GM19099 (cell line): ENCODE results near the gene PHF14.

Experiments
- POLR2A ChIP-seq: IDR thresholded peaks from 3 replicates; pipeline ENCODE4 v1.6.1; 2011; ENCODE audit warnings: low read depth; ENCODE audit not compliant: insufficient read length; ENCODE audit errors: extremely low read depth

PHF14 gene

DNA sequence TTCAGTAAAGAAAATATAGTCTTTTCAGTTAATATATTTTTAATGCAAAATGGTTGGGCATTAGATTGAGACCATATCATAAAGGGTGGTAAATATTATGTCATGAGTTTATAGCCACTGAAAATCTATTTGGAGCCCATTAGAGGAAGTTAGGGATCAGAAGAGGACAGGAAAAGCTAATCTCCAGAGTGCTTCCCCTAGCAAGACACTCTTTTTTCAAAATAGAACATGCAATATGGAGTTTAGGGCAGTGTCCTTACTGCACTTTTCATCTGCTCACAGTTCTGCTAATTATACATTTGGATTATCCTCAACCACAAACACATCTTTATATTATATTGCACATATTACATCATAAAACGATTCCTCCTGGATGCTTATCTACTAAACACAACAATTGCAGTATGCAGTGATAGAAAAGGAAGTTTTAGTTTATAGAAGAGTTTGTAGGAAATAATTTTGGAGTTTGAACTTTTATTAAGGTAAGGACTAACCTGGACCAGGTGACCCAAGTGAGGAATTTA is 159.8 kb downstream of the PHF14 start:
- no peak for TF ChIP-seq POLR2A

DNA sequence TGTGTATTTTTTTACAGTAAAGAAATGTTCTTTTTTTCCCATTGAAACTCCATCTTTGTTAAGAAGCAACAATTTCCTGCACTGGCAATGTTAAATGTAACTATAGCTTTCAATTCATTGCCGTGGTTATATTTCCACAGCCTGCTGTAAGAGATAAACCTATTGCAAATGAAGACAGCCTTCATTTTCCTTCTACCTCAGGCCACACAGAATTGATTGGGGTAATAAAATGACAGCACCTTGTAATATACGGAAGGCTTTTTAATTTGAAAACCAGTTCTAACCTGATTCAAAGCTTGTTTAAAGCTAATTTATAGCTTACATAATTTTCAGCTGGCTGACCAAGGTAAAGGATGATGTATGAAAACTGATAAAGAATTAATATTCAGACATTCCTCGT is 161.9 kb downstream of the PHF14 start:
- no peak for TF ChIP-seq POLR2A

DNA sequence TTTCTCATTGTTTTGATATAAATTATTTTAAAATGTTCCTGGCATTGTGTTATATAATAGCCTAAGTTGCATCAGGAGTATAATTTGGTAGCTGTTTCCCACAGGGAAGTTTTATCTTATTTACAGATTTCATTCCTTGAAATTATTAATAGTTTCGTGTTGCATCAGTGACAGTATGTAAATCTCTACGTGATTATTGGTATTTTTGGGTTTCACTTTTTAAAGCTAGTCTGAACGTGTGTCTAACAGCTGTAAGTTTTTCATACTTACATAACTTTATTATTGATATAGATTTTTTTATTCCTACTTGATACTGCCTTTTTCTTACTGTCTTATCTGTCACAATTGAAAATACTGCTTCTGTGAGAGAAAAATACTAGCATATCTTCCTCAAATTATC is 167.9 kb downstream of the PHF14 start:
- TF ChIP-seq POLR2A, result no peak

DNA sequence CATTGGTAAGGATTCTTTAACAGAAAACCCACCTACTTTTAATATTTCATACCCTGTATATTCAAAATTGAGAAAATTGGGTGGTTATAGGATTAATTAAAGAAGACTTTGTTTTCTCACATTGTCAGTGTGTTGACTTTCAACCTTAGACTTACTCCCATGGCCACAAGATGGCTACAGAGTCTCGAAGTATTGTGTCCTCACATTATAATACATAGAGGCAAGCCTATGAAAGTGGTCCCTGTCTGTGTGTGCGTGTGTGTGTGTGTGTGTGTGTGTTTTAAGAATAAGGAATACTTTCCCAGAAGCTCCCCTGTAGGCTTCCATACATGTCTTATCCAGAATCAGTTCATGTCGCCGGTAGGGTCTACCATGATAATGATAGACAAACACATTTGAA is 180.0 kb downstream of the PHF14 start:
- TF ChIP-seq POLR2A, result no peak

DNA sequence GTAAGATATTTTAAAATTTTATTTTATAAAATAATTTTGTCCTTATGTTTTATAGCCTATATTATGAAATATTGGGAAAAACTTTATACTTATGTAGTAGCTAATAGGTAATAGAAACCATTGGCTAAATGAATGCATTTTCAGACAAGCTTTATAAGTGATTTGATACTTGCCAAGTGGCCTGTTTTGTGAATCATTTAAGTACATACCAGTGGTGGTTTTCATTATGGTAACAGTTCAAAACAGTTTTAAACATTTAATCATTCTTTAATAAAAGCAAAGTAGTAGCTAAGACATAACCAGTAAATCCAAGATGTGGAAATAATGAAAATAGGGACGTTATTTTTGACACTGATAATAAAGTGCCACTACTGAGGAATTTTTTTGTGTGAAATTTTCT is 182.2 kb downstream of the PHF14 start:
- no peak for TF ChIP-seq POLR2A

DNA sequence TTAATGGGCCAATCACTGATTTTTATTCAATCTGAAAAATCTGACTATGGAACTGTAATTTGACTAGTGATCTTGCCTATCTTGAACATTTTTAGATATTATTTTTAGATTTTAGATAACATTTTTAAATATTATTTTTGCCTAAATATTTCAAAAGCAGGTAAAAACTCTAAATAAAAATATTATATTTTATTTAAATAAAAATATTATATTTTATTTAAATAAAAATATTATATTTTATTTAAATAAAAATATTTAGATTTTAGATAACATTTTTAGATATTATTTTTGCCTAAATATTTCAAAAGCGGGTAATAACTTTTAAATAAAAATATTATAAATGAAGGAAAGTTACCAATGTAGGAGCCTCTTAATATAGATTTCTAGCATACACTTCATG is 187.8 kb downstream of the PHF14 start:
- TF ChIP-seq POLR2A, result no peak

DNA sequence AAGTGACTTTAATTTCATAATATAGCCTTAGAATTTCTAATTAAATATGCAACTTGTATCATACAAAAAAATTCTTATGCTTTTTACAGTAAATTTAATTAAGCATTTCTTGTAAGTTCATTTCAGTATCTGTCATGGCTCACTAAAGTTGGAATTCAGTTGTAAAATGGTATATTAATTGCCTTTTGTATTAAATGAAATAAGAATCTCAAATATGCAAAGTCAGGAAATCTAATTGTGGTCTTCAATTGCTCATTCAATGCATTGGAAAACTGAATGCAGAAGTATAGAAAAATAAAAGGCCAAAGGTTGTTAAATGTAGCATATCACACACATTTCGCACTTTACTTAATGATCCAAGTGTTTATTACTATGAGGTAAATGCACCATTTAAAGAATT is 189.5 kb downstream of the PHF14 start:
- TF ChIP-seq POLR2A, result no peak

DNA sequence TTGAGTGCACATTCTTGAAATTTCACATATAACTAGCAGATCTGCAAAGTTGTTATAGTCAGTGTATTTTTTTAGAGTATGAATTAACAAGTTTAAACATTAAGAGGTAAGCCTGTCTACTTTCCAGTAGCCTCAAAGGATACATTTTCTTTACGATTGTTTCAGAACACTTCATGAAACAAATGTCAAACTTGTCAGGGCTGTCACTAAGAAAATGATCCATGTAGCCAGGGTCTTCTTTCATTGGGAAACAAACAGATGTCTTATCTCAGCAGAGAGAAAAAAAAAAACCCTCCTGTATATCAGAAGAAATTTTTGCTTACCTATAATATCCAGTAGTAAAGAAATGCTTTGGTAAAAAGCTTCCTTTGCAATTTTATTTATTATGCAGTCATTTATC is 192.4 kb downstream of the PHF14 start:
- TF ChIP-seq POLR2A, result no peak

DNA sequence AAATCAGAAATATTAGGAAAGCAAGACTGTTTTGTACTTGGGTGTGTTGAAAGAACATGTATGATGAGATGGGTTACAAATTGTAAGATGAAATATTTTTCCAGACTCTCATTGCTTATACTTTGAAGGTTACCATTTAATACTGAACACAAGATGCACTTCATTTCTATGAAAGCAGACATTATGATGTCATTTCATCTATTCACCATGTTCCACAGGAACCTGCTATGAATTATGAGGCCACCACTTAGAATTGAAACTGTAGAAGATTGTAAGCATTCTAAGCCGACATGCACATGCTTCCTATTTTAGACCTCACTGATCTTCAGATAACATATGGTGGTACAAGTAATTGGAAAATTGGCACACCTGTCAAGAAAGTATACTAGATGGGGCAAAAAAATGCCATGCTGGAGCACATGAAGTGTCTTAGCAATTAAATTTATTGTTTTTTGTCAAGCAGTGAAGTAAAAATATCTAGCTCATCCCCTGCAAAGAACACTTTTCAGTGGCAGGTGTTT is 195.0 kb downstream of the PHF14 start:
- TF ChIP-seq POLR2A, result no peak

DNA sequence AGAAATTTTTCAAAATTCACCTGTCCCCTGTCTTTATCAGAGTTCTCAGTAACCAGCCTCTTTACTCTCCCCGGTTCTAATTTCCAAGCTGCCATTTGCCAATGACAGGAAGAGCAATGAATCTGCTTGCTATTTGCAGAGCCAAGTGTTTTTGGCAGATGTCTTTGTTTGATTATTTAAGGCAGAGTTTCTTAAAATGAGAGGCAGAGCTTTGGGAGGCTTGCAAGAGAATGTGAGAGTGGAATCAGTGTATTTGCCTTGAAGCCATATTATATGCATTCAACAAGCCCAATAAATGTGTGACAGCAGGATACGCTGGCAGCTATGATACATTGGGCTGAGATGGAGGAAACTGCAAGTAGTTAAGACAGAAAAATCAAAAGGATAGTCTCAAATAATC is 196.5 kb downstream of the PHF14 start:
- no peak for TF ChIP-seq POLR2A

DNA sequence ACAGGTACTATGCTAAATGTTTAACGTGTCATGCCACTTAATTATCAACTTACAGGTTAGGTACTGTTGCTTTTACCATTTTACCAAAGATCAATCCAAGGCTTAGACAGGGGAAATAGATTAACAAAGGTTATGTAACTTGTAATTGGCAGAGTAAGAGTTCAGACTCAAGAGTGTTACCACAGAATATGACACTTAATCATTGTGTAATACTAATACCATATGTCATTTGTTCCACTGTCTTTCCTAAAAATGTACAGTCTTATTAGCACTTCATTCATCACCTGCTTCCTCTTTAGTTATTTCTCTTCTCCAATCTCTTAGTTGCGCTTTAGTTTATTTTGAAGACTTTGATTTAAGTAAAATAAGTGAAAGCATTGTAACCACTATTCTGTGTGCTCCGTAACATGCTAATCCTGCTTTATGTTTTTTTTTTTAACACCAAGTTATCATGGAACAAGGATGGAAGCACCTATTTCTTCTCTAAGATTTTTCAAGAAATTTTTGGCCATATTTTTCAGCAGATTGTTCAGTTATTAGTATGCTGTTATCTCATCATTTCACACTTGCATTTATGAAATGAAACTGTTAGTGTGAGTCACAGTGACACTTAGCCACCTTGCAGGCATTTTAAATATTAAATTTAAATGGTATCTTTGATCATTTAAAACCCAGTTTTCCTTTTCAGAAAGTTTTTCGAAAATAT is 197.3 kb downstream of the PHF14 start:
- TF ChIP-seq POLR2A, result no peak

DNA sequence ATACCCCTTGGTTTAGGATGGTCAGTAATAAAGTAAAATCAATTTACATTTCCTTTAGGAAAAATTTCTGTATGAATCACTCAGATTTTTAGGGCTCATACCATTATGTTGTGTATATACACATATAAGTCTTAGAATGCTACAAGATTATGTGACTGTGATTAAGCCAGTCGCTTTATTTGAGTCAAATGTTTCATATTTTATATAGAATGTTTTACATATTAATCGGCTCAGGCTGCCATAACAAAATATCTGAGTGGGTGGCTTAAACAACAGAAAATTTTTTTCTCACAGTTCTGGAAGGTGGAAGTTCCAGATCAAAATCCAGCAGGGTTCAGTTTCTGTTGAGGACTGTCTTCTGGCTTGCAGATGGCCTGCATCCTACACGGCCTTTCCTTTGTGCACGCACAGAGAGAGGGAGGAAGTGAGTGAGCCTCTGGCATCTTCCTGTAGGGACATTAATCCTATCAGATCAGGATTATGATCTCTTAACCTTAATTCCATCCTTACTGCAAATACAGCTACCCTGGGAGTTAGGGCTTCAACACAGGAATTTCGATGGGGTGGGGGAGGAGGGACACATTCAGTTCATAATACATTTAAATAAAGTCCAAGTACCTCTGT is 198.0 kb downstream of the PHF14 start:
- no peak for TF ChIP-seq POLR2A

DNA sequence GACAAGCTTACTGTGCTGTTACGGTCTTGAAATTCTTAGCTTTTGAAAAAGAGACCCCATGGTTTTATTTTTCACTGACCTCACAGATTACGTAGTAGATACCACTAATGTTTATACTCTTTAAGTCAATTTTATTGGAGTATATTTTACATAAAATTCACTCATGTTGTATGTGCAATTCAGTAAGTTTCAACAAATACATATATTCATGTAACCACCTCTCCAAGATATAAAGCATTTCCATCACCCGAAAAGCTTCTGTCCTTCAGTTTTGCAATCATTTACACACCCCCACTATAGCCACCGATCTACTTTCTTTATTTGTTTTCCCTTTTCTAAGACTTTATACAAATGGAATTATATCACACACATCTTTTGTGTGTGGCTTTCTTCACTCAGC is 199.2 kb downstream of the PHF14 start:
- TF ChIP-seq POLR2A, result no peak

DNA sequence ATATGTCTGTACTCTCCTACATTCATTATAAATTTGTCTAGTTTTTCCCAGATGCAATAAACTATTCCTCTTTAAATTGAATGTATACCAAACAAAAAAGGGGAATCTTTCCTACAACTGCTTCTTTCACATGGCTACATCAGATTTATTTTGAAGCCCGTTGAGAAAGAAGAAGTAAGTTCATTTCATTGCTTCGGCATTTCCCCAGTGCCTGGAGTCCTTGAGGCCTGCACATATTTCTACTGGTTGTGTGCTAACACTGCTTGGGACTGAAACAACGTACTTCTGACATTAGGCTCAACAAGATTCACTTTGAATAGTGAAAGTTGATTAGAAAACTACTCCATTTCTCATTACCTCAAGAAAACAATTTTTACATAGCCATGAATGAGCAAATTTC is 201.7 kb downstream of the PHF14 start:
- no peak for TF ChIP-seq POLR2A

DNA sequence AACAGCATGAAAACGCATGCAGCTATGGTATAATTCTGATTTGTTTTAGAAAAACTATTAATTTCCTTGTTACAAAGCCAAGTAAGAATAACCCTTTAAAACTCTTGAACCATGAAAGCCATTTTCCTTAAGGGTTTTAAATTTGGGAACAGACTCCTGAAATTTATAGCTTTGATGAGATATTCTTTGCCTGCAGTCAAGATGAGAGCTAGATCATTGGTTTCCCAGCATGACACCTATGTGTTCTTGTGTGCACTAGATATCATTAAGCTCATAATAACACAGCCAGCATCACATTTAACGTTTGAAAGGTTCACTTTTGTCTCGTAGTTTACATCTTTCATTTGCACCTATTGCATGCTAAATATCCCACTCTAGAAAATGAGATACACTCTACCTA is 202.2 kb downstream of the PHF14 start:
- TF ChIP-seq POLR2A, result no peak

DNA sequence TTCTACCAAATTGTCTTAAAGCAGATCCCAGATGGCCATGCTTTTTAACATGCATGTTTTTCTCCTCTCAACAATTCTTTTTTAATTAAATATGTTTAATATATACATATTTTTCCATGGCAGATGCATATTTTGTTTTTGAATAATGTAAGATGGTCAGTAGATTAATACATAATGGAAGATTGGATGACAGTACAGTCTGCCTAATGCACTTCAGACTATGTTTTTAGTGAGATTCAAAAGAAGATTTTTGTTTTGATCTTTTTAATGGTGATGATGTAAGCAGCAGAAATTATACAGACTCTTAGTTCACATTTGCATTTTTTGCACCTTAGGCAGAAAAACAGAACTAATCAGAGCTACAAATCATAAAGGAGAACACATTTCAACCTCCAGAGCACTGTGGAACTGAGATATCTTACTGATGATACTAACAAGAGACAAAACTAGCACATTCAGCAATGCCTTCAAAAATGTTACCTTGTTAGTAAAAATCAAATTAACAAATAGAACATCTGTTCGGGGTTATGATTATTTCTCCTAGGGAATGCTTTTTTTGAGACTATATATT is 203.4 kb downstream of the PHF14 start:
- no peak for TF ChIP-seq POLR2A
